RPMI7951 (cell line): ENCODE data around the gene LIPG. TPM values are rescaled to one million over a fixed set of nuclear protein-coding genes. Genes with fewer than 3 reads are reported as not detected.
"Not testable (repeated sequence)": the region's sequence is repeated elsewhere in the genome, so short reads cannot be mapped to it uniquely, and the experiment has no call there.

Experiments used
- DNase-seq: peaks from one replicate; pipeline ENCODE4 v3.0.0-alpha.2; 2012; ENCODE audit warnings: low read depth
- total RNA-seq: library from RNA; depleted of rRNA; stranded (reverse); fragments of >200 nt; shearing (Covaris generic); gene quantifications from 2 replicates; pipeline ENCODE4 v1.2.3, GENCODE V29; 2014; rRNA removed

LIPG gene
- 0.60 and 2.2 TPM in 2 replicates for total RNA-seq

- peak; percentile 43 for DNase-seq
These were observed at the start of gene LIPG for GRCh38 chr18:49561289-49562193. Gene LIPG, plus strand, starts transcription at chr18:49562057. Its CDS starts 252 bp downstream, at chr18:49562309.

DNA sequence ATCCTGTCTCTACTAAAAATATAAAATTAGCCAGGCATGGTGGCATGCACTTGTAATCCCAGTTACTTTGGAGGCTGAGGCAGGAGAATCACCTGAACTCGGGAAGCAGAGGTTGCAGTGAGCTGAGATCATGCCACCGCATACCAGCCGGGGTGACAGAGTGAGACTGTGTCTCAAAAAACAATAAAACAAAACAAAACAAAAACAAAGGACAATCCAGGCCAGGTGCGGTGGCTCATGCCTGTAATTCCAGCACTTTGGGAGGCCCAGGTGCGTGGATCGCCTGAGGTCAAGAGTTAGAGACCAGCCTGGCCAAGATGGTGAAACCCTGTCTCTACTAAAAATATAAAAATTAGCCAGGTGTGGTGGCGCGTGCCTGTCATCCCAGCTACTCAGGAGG is 49.0 kb upstream of the LIPG start:
- DNase-seq: not testable (repeated sequence)

DNA sequence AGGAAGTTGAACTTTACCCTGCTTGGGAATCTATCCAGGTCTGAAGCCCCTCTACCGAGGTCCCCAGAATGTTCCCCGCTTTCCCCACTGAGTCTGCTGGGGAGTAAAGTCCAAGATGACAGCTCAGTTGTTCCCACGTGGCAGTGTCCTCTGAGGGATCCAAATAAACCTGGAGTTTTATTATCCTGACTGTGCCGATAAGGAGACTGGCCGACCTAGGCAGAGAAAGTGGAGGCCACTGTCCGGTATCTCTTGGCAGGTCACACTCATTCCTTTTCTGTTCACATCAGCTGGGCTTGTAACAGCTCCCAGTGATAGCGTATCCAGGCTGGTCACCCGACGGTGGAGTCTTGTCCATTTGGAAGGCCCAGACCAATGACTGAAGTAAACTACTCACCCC is 47.3 kb upstream of the LIPG start:
- DNase-seq: no peak

GRCh38 chr18:49515003-49515402 is 46.9 kb upstream of the LIPG start:
- DNase-seq: not testable (repeated sequence)

DNA sequence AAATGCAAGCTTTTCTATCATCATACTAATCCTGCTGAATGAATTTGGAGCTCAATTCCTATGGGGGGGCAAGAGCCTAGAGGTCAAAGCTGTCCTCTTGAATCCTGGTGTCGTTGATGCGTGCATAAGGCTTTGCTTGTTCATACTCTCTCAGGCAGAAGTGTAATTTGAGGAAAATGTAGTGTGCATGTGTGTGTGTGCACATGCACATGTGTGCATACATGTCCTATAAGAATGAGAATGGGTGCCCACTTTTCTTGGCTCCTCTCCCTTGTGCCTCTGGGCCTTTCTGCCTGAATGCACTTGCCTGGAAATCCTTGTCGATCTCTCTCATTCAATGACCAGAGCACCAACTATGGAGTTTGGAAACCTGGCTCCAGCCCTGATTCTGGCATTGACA is 46.3 kb upstream of the LIPG start:
- DNase-seq: no peak

- DNase-seq: no peak
These were observed 44.4 kb upstream of the LIPG start for GRCh38 chr18:49517483-49517882.

DNA sequence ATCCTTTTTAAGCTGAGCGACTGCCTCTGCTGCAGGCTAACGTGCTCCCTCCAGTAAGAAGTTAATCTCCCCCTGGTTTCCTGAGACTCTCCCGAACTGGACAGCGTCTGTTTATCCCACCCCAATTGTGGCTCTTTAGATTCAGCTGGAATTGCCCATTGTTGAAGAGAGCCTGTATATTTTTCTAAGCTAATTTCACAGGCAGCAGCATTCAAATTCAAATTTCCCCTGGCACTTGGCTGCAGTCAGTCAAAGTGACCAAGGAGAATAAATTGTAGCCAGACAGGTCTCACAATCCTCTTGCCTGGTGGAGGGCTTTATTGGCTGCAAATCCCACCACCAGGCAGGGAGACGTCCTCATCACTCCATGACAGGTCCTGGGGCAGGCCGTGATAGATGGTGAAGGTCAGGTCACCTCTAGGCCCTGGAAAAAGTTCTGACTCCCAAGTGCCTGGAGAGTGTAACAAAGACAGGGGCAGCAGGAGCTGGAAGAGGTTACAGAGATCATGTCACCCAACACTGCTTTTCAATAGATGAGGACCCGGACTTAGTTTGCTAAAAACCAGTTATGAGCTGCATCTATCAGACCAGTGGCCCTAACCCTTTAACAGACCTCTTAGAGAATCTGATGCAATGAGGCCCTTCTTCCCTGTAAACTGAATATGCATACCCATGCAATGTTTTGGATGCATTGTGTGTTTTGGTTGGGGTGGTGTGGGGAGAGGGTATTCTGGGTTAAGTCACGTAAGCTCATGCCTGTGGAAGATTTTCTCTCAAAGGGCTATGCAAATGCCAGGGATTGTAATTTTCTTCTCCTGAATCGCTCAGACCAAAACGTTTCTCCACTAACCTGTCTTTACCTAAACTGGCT is 42.5 kb upstream of the LIPG start:
- no peak for DNase-seq

DNA sequence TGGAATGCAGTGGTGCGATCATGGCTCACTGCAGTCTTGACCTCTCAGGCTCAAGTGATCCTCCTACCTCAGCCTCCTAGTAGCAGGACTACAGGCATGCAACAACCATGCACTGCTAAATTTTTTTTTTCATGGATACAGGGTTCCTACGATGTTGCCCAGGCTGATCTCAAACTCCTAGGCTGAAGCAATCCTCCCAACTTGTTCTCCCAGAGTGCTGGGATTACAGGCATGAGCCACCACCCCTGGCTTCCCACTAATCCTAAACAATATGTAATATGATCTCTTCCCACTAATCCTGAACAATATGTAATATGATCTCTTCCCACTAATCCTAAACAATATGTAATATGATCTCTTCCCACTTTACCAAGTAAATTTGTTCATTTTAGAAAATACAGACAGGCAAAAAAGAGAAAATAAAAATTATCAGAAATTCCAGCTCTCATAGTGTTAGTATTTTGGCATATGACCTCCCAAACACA is 41.2 kb upstream of the LIPG start:
- peak; percentile 25 for DNase-seq

GRCh38 chr18:49521216-49521835 is 40.5 kb upstream of the LIPG start:
- DNase-seq: no peak

DNA sequence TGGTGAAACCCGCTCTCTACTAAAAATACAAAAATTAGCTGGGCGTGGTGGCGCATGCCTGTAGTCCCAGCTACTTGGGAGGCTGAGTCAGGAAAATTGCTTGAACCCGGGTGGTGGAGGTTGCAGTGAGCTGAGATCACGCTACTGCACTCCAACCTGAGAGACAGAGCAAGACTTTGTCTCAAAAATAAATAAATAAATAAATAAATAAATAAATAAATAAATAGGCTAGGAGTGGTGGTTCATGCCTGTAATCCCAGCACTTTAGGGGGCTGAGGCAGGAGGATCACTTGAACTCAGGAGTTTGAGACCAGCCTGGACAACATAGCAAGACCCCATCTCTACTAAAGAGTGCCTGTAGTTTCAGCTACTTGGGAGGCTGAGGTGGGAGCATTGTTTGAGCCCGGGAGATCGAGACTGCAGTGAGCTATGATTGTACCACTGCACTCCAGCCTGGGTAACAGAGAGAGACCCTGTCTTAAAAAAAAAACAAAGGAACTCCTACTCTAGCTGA is 38.2 kb upstream of the LIPG start:
- not testable (repeated sequence) for DNase-seq

- DNase-seq: no peak
These were observed 37.5 kb upstream of the LIPG start for GRCh38 chr18:49524349-49524748.

- DNase-seq: no peak
These were observed 36.9 kb upstream of the LIPG start for GRCh38 chr18:49524951-49525350.

DNA sequence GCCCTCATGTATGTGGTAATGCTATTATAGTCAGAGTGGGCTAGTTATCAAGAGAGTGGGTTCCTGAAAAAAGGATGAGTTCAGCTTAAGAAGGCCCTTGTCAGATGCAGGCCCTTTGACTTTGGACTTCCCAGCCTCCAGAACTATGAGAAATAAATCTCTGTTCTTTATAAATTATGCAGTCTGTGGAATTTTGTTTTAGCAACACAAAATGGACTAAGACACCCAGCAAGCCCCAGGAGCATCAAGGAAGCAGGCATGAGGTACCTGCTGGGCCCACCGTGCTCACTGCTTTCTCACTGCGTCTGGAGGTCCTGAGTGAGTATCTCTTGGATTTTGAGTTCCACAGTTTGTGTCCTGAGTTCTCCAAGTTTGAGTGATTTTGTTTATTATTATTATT is 35.9 kb upstream of the LIPG start:
- no peak for DNase-seq

- no peak for DNase-seq
These were observed 34.1 kb upstream of the LIPG start for GRCh38 chr18:49527631-49528327.

DNA sequence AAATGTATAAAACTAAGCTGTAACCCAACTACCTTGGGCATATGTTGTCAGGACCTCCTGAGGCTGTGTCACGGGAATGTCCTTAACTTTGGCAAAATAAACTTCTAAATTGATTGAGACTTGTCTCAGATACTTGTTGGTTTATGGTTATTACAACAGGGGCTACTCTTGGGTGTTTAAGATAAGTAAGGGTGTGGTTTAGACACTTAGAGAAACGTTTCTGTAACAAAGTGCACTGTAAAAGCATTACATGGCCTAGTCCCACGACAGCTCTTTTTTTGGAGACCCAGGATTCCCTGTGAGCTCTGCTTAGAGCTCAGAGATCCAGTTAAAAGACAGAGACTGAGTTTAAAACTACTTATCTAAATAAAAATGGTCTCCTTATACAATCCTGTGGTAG is 32.3 kb upstream of the LIPG start:
- DNase-seq: no peak

DNA sequence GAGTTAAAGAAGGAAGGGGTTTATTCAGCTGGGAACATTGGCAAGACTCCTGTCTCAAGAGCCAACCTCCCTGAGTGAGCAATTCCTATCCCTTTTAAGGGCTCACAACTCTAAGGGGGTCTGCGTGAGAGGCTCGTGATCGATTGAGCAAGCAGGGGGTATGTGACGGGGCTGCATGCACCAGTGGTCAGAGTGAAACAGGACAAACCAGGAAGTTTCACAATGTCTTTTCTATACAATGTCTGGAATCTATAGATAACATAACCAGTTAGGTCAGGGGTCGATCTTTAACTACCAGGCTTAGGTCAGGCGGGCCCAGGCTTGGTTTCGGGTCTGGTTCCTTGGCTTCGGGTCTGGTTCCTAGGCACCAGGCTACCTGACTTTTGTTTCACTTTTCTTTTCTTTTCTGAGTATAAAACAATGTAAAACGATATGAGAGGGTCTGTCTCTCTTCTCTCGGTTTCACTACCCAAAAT is 30.1 kb upstream of the LIPG start:
- DNase-seq: no peak

- DNase-seq: no peak
These were observed 26.8 kb upstream of the LIPG start for GRCh38 chr18:49534846-49535601.

GRCh38 chr18:49537232-49537896 is 24.5 kb upstream of the LIPG start:
- no peak for DNase-seq

DNA sequence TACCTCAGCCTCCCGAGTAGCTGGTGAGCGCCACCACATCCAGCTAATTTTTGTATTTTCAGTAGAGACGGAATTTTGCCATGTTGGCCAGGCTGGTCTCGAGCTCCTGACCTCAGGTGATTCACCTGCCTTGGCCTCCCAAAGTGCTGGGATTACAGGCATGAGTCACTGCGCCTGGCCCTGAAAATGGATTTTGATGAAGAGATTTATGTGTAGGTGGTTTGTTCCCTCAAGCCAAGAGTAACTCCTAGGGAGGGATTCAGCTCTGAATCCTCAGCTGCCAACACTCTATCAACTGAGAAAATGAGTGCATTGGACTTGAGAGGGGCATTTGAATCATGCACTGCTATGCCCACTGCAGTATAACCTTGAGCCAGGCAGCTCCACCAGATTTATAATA is 17.5 kb upstream of the LIPG start:
- DNase-seq: no peak

DNA sequence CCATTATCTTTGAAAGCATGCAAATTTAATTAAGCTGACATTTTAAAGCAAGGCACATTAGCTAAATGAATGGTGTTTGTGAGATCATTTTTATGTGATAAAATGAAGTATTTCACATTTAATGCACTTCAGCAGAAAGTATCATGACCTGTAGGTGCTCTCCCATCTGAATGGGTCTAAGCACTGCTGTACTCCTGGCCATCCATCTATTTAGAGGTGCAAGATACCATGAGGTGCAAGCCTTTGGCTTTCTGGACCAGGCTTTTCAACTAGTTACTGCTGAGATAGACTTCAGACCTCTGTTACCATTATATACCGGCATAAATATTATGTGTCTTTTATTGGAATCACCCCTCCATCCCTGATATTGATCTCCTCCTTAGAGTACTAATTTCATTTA is 15.6 kb upstream of the LIPG start:
- DNase-seq: no peak
